ENCODE results near the gene WEE1.

Gene WEE1

DNA sequence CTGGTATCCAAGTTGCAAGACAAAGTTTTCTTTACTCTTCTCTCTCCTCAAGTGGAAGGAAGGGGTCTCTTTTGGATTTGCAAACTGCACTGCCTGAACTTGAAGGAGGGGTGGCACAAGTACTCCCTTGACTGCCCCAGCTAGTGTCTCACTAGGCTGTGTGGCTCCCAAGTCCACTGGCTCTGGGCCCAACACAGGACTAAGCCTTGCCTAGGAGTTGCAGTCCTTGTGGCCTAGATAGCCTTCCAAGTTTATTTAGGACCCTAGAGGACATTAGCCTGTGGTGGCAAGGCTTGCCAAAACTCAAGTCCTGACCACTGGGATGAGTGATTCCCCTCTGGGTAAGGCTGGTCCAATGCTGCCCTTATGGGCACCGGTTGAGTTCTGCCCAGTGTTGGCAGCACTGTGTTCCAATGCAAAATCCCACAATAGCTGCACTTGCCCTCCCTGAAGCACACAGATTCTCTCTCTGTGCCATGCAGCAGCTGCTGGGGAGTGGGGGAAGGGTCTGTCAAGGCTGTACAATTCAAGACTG, 10.2 kb upstream of the WEE1 start:
- in situ Hi-C loops (cut with HindIII; ENCODE audit: low pct_ligation_motif_present, low pct_unique_long_range_greater_than_20kb, low sequenced_read_pairs), result no loop called here
- DNase-seq, result no peak

DNA sequence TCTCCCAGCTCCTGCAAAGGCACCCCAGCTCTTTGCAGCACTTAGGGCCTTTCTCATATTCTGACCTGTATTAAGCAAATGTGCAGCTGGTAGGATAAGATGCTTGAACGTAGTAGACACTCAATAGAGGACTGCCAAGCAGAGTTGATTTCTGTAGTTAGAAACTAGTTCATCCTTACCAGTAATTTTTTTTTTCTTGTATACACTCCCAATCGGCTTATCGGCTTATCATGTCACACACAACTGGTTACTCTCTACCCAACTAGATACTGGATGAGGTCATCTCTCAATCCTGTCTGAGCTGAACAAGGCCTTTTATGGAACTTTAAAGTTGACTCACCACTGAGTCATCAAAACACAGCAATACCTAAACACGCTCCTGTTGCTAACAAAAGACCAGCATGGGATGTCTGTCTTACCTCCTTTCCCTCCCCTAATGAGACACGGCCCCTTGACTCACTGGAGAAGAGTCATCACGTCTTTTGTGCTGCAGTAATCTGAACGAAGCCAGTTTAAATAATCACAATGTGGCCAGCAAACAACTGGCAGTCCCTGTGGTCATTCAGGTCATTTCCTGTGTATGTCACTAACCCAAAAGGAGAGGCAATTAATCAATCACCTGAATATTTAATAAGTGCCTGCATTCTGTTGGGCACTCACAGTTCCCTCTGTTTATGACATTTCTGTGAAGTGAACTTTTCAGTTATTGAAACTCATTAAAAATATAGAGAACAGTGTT, 7.5 kb upstream of the WEE1 start:
- peak; percentile 99 for DNase-seq
- in situ Hi-C loops (cut with HindIII; ENCODE audit: low pct_ligation_motif_present, low pct_unique_long_range_greater_than_20kb, low sequenced_read_pairs), result no loop called here

DNA sequence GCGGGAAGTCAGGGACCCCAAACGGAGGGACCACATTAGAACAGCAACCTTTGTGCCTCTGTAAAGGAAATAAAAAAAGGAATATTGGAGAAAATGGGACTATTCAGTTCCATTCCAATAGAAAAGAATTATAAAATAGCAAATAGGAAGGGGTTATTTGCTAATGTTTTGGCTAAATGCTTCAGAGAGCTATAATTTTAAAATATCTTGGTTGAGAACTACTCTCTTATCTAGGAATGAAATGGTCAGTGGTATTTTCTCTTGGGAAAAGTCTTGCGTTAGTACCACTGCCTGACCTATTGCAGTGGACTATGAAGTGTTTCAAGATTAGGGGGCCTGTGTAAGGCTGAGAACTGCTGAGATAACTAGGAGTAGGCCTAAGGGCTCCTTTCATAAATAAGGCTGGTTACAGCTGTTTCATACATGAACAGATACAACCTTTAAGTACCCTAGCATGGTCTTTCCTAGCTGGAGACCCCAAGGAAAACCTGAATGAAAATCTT, 6.9 kb upstream of the WEE1 start:
- in situ Hi-C loops (cut with HindIII; ENCODE audit: low pct_ligation_motif_present, low pct_unique_long_range_greater_than_20kb, low sequenced_read_pairs), result no loop called here
- peak; percentile 13 for DNase-seq

DNA sequence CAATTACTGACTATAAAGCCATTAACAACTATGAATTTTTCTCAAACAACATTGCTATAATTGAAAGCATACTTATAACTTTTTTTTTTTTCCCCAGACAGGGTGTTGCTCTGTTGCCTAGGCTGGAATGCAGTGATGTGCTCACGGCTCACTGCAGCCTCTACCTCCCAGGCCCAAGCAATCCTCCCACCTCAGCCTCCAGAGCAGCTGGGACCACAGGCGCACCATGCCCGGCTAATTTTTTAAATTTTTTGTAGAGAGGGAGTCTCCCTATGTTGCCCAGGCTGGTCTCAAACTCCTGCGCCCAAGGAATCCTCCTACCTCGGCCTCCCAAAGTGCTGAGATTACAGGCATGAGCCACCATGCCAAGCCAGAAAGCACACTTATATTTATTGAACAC, 6.1 kb upstream of the WEE1 start:
- in situ Hi-C loops (cut with HindIII; ENCODE audit: low pct_ligation_motif_present, low pct_unique_long_range_greater_than_20kb, low sequenced_read_pairs), result no loop called here
- DNase-seq, result no peak

DNA sequence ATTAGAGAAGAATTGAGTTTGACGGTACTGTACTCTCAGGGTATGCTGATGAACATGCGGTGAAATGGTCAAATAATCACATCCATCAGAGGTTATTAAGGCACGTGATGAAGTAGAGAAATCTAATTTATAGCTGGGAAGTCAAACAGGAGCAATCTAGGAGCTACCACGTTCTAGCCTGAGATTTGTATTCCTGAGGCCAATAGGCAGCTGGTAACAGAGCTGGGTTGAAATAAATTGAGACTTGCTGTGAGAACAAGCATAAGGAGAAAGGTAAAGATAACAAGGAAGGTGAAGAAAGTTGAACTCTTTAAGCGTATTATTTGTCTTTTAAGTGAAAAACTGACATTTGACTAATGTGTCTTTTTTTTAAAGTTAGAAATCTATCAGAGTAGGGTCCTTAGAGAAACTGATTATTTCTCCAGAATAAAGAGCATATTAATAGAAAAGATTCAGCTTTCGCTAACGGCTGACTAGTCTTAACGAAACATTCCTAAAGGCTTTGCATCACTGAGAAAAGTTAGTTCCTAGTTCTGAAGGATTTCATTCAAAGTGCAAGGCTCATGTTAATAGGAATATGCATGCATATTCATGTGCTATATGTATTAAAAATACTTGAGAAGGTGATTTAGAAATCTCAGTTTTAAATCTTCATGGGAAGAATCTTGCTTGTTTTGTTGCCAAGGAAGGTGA, 5.2 kb upstream of the WEE1 start:
- no peak for DNase-seq

DNA sequence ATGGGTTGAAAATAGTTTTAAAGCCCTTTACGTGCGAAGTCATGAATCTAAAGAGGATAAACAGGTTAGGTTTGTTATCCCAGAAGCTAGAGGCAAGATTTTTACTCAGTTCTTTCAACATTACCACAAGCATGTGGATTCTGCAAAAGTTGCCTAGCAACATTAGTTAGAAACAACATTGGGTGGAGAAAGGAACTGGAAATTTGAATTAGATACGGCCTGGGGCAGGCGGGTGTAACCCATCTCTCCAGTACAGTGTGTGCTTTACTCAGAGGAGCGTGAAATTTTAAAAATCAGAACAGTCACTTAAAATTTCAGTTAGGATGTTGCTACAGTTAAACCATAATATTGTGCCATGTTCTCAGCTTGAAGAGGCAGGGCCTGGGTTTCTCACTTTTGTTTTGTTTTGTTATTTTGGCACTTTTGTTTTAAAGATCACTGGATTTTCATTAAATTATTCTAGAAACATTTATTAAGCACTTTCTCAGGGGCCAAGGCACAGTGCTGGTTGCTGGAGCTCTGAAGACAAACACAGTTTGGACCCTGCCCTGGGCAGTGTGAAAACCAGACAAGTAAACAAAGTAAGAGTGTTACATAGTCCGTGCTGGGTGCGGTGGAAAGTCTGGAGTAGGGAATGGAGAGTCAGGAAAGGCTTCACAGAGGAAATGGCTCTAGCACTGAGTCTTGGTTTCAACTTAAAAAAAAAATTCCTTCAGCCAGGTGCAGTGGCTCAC, 4.4 kb upstream of the WEE1 start:
- in situ Hi-C loops (cut with HindIII; ENCODE audit: low pct_ligation_motif_present, low pct_unique_long_range_greater_than_20kb, low sequenced_read_pairs), result no loop called here

More for the DNA sequence above, 5.2 kb upstream of the WEE1 start:
- in situ Hi-C loops (cut with HindIII; ENCODE audit: low pct_ligation_motif_present, low pct_unique_long_range_greater_than_20kb, low sequenced_read_pairs), result no loop called here

DNA sequence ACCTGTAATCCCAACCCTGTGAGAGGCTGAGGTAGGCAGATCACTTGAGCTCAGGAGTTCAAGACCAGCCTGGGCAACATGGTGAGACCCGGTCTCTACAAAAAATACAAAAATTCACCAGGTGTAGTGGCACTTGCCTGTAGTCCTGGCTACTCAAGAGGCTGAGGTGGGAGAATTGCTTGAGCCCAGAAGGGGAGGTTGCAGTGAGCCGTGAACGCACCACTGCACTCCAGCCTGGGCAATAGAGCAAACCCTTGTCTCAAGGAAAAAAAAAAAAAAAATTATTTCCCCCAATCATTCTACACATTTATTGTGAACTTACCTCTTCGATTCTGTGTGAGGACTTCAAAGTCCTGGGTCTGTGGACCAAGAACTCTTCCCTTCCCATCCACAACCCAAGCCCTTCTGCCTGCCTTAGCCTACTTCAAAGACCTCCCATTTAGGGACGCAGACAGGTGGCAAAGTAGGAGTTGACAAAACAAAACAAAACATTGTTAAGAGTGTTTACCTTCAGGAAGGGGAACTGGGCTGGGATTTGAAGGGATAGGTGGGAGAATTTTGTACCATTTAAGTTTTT, 3.8 kb upstream of the WEE1 start:
- in situ Hi-C loops (cut with HindIII; ENCODE audit: low pct_ligation_motif_present, low pct_unique_long_range_greater_than_20kb, low sequenced_read_pairs), result no loop called here
- DNase-seq, result no peak

More for the DNA sequence above, 4.4 kb upstream of the WEE1 start:
- peak; percentile 72 for DNase-seq

DNA sequence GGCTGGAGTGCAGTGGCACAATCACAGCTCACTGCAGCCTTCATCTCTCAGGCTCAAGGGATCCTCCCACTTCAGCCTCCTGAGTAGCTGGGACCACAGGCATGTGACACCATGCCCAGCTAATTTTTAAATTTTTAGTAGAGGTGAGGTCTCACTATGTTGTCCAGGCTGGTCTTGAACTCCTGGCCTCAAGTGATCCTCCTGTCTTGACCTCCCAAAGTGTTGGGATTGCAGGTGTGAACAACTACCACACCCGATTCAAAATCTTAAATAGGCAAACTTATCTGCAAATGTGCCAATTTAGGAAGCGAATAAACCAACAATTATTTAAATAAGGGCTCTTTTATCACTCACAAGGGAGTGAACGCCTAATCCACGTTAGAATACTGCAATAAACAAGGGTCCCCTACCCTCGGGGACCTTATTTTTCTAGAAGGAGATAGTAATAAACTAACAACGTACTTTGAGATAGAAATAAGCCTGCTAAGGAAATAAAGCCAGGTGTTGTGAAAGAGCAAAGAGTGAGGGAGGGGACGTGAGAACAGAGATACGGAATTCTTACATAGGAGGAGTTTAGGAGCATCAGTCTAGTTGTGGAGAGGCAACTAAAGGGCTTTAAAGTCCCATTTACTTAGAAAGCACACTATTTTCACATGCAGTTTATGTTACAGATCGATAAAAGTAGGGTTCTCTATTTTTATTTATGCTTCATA, 3.0 kb upstream of the WEE1 start:
- in situ Hi-C loops (cut with HindIII; ENCODE audit: low pct_ligation_motif_present, low pct_unique_long_range_greater_than_20kb, low sequenced_read_pairs), result no loop called here

DNA sequence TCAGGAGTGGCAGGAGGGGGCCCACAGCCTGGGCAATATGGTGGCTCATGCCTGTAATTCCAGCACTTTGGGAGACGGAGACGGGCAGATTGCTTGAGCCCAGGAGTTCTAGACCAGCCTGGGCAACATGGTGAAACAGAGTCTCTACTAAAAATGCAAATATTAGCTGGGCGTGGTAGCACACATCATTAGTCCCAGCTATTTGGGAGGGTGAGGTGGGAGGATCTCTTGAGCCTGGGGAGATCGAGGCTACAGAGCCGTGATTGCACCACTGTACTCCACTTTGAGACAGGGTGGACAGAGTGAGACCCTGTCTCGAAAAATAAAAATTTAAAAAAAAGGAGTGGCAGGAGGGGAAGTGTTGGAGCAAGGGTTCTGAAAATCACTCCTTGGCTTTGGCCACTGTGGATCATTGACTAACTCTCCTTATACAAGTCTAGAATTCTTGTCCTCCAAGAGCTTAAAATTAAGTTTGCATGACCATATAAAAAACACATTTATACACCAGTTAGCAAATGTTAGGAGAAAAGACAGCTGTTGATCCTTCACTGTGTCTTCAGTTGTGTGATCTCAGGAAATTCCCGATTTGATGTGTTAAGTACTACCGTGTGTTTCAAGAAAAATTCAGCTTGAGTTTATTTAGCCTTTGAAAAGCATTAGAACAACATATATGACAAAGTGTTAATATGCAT, 2.3 kb upstream of the WEE1 start:
- DNase-seq, result no peak
- in situ Hi-C loops (cut with HindIII; ENCODE audit: low pct_ligation_motif_present, low pct_unique_long_range_greater_than_20kb, low sequenced_read_pairs), result no loop called here

More for the DNA sequence above, 3.0 kb upstream of the WEE1 start:
- DNase-seq, result no peak

DNA sequence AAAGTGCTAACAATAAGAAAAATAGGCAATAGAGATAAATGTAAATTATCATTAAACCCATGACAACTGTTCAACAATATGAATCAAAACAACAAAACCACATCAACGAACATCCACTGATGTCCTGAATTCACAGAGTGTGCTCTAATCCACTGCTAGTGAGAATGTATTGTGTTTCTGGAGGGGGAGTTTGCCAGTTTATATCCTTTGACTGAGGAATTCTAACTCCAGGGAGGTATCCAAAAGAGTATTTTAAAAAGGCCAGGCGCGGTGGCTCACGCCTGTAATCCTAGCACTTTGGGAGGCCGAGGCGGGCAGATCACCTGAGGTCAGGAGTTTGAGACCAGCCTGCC, 1.7 kb upstream of the WEE1 start:
- in situ Hi-C loops (cut with HindIII; ENCODE audit: low pct_ligation_motif_present, low pct_unique_long_range_greater_than_20kb, low sequenced_read_pairs), result no loop called here
- no peak for DNase-seq

DNA sequence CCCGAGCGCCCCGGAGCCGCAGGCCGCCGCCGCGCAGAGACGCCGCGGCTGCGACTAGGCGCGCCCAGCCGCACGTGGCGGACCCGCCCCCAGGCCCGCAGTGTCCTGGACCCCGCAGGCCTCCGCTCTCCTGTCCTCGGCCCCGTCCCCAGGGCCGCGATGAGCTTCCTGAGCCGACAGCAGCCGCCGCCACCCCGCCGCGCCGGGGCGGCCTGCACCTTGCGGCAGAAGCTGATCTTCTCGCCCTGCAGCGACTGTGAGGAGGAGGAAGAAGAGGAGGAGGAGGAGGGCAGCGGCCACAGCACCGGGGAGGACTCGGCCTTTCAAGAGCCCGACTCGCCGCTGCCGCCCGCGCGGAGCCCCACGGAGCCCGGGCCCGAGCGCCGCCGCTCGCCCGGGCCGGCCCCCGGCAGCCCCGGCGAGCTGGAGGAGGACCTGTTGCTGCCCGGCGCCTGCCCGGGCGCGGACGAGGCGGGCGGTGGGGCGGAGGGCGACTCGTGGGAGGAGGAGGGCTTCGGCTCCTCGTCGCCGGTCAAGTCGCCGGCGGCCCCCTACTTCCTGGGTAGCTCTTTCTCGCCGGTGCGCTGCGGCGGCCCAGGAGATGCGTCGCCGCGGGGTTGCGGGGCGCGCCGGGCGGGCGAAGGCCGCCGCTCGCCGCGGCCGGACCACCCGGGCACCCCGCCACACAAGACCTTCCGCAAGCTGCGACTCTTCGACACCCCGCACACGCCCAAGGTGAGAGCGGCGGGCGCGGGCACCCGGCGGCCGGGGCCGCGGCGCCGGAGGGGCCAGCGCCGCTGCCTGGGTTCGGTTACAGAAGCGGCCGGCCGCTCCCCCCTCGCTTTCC, 528 bp downstream of the WEE1 start:
- in situ Hi-C loops (cut with HindIII; ENCODE audit: low pct_ligation_motif_present, low pct_unique_long_range_greater_than_20kb, low sequenced_read_pairs), result no loop called here
- DNase-seq, result no peak

DNA sequence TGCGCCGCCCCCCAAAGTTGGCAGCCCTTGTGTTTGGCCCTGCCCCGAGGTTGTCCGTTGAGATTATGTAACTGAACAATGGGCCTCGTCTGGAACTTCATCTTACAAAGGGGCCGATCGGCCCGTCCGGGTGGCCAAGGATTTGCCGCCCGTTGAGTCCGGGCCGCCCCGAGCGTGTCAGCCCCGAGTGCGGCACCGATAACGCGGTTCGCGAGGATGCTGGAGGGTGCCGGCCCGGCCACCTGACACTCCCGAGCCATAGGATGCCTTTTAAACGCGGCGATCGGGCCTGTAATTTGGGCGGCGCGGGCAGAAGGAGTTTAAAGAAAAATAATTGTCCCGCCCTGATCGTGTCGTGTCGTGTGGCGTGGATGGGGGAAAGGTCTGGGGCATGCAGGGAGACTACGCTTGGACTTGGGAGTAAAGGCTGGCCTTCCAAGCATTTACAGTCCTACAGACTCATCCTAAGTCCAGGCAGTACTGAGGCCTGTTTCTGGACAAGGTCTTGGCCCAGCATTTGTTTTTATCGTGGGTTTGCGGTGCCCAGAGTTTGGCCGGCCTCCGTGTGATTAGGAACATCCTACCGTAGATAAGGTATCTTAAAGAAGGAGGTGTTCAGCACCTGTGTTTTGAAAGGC, 1.3 kb downstream of the WEE1 start:
- in situ Hi-C loops (cut with HindIII; ENCODE audit: low pct_ligation_motif_present, low pct_unique_long_range_greater_than_20kb, low sequenced_read_pairs), result no loop called here
- DNase-seq, result peak; percentile 22

DNA sequence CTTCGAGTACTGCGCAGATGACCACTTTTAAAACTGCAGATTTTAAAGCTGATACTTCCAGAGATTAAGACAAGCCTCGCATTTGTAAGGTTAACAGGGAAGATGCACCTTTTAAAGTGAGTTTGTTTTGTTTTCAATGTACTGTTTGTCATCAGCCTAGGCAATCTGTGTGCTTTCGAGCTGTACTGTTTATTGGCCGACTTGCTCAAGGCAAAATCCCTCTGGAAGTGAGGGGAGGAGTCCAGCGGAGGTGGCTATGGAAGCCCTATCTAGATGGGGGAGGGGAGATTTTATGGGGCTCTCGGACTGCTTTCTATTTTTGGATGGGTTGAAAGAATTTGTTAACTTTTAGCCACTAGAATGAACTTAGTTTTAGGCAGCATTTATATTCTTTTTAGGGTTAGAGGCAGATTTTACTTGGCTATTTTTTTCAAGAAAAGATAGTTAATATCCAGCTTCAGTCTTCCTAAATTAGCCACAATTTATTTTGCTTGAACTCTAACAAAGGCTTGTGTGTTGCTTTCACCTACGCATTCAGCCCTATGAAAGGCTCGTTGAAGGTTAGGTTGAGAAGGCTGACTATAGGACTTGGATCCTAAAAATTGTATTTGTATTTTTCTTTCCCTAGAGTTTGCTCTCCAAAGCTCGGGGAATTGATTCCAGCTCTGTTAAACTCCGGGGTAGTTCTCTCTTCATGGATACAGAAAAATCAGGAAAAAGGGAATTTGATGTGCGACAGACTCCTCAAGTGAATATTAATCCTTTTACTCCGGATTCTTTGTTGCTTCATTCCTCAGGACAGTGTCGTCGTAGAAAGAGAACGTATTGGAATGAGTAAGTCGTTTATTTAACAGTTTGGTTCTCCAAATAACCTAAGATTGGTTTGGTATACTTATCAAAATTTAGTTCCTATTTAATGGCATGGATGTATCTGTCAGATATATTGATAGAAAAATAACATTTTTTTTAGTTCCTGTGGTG, 2.1 kb downstream of the WEE1 start:
- peak; percentile 77 for DNase-seq
- in situ Hi-C loops (cut with HindIII; ENCODE audit: low pct_ligation_motif_present, low pct_unique_long_range_greater_than_20kb, low sequenced_read_pairs), result no loop called here

DNA sequence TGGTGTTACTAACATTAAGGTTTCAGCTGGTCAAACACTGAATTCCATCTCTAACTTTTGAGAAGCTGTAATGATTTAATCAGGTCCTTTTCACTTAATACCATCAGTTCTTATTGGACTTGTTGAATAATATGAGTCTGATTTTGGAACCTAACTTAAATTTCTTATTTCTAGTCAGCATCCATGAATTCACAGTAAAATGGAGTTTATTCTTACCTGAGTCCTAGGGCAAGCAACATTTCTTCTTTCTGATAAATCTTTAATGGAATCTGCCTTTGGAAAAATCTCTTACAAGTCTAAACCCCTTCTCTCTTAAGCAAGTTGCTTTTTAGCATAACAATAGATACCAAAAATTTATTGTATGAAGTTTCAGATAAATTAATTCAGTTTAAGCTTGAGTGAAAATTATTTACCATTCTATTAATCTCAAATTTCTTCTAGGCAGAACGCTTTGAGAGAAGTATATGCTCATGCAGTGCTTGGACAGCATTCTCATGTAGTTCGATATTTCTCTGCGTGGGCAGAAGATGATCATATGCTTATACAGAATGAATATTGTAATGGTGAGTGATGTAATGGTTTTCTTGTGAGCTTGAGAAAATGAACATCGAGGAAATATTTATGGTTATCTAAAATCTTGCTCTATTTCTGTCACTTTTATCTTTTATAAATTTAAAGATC, 3.4 kb downstream of the WEE1 start:
- in situ Hi-C loops (cut with HindIII; ENCODE audit: low pct_ligation_motif_present, low pct_unique_long_range_greater_than_20kb, low sequenced_read_pairs), result no loop called here
- no peak for DNase-seq

DNA sequence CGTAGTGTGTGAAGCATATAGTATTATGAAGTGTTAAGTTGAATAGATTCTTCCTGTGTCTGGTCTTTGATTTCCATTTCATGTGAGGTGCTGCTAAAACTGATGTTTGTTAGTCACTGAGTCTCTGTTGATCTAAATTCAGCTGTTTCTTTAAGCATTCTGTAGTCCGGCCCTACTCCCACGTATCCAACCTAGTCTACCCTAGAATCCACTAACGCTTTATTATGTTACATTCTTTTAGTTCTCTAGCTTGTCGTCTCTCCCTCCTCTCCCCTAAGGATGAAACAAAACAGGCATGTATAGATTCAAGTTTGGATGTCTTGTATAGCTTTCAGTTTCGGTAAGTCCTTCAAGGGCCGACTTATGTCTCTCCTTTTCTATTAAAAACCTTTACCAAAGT, 4.1 kb downstream of the WEE1 start:
- no peak for DNase-seq
- in situ Hi-C loops (cut with HindIII; ENCODE audit: low pct_ligation_motif_present, low pct_unique_long_range_greater_than_20kb, low sequenced_read_pairs), result no loop called here
